Activated CD8-positive, alpha-beta memory T cell treated with anti-CD3 and anti-CD28 coated beads, Interleukin-2, amount 50 U/mL, for 24 hours (primary cell): ENCODE results near the gene DAND5.
"Not testable (repeated sequence)": the region's sequence is repeated elsewhere in the genome, so short reads cannot be mapped to it uniquely, and the experiment has no call there.

ENCODE experiments used
- DNase-seq: peaks from one replicate; pipeline ENCODE4 v3.0.0-alpha.2; 2020; ENCODE audit errors: extremely low read depth

Gene DAND5

GRCh38 chr19:12965017-12965811, 4.2 kb upstream of the DAND5 start:
- DNase-seq: no peak

- no peak for DNase-seq
Measured at GRCh38 chr19:12965812-12966135, 3.6 kb upstream of the DAND5 start.

GRCh38 chr19:12967907-12968306, 1.5 kb upstream of the DAND5 start:
- DNase-seq: no peak

GRCh38 chr19:12970070-12970820, 869 bp downstream of the DAND5 start:
- no peak for DNase-seq

- DNase-seq: no peak
Measured at GRCh38 chr19:12973236-12973635, 3.9 kb downstream of the DAND5 start.

GRCh38 chr19:12974301-12975220, 5.2 kb downstream of the DAND5 start:
- no peak for DNase-seq

GRCh38 chr19:12975221-12975741, 5.9 kb downstream of the DAND5 start:
- no peak for DNase-seq

GRCh38 chr19:12976109-12976508, 6.7 kb downstream of the DAND5 start:
- not testable (repeated sequence) for DNase-seq

GRCh38 chr19:12979974-12980373, 10.6 kb downstream of the DAND5 start:
- no peak for DNase-seq

GRCh38 chr19:12982648-12983047, 13.3 kb downstream of the DAND5 start:
- no peak for DNase-seq

- no peak for DNase-seq
Measured at GRCh38 chr19:12983091-12983490, 13.7 kb downstream of the DAND5 start.

GRCh38 chr19:12983542-12984142, 14.3 kb downstream of the DAND5 start:
- DNase-seq: peak; percentile 51

- DNase-seq: no peak
Measured at GRCh38 chr19:12984143-12984627, 14.8 kb downstream of the DAND5 start.

GRCh38 chr19:12984683-12985048, 15.3 kb downstream of the DAND5 start:
- DNase-seq: no peak

GRCh38 chr19:12985049-12985776, 15.8 kb downstream of the DAND5 start:
- no peak for DNase-seq

GRCh38 chr19:12986726-12987125, 17.4 kb downstream of the DAND5 start:
- DNase-seq: no peak

GRCh38 chr19:12987190-12987589, 17.8 kb downstream of the DAND5 start:
- no peak for DNase-seq

GRCh38 chr19:12987781-12988180, 18.4 kb downstream of the DAND5 start:
- no peak for DNase-seq

GRCh38 chr19:12990431-12990830, 21.1 kb downstream of the DAND5 start:
- no peak for DNase-seq

- DNase-seq: no peak
Measured at GRCh38 chr19:12990853-12991252, 21.5 kb downstream of the DAND5 start.

- DNase-seq: no peak
Measured at GRCh38 chr19:12991296-12991695, 21.9 kb downstream of the DAND5 start.
